Stimulated activated CD4-positive, alpha-beta T cell treated with anti-CD3 and anti-CD28 coated beads, Interleukin-2, amount 100 ng/mL, for 24 hours (primary cell): Measurements from ENCODE around the gene RNU1-1.
"Not testable (repeated sequence)": the region's sequence is repeated elsewhere in the genome, so short reads cannot be mapped to it uniquely, and the experiment has no call there.

Experiments
- DNase-seq, 2 donors: peaks; one replicate each; pipeline ENCODE4 v3.0.0-alpha.2; 2020

The RNU1-1 gene

DNA sequence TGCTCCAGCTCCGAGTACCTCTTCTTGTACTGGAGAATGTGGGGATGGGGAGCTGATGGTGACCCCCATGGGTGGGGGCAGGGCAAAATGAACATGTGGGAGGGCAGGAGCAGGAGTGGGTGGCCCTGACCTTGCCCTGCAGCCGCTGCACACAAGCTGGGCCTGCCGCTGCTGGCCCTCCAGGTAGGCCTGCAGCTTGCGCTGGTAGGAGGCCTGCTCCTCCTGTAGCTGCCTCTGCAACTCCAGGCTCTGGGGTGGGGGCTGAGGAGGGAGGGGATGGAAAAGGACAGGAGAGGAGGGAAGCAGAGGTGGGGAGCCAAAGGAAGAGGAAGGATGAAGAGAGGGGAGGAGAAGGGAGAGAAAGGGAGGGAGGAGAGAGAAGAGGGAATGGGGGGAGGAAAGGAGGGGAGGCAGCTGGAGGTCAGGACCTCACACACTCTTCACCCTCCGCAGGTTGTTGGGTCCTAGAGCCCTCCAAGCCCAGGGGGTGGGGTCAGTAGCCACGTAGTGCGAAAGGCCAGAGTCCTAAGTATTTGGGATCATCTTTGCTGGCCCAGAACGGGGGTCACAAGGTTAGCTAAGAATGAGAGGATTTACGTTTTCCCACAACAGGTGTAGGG lies 22.9 kb downstream of the RNU1-1 start:
- DNase-seq: no peak

- DNase-seq: not testable (repeated sequence)
Observed at GRCh38 chr1:16489195-16489880, 24.7 kb downstream of the RNU1-1 start.

GRCh38 chr1:16487011-16487410 lies 27.1 kb downstream of the RNU1-1 start:
- not testable (repeated sequence) for DNase-seq

DNA sequence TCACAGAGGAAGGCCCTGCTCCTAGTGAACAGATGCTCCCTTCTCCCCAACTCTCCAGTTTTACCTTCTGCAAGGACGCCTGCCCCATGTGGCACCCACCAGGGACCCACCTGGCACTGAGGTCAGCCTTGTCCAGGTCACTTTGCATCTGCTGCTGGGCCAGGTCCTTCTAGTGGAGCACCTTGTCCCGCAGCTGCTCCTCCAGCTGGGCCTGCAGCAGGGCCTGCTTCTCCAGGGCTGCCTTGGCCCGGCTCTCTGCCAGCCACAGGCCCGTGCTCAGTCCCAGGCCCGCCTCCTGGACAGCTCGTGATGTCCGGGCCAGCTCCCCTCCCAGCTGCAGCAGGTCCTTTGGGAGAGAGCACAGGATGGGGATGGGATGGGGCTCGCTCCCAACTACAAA lies 27.8 kb downstream of the RNU1-1 start:
- not testable (repeated sequence) for DNase-seq

GRCh38 chr1:16484931-16485330 lies 29.2 kb downstream of the RNU1-1 start:
- DNase-seq: no peak

DNA sequence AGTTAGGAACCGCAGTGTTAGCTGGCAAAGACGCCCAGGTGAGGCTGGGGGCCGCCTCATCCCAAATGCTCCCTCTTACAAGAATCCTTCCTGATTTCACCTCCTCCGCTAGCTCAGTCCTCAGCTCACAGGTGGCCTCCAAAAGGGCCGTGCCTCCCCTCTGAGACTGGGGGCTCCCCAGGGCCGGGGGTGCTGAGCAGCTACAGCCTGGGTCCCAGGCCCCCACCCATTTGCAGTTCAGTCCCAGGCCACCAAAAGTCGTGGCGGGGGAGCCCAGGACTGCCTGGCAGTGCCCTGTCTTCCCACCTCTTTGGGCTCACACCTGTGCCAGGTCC lies 29.6 kb downstream of the RNU1-1 start:
- DNase-seq: no peak

DNA sequence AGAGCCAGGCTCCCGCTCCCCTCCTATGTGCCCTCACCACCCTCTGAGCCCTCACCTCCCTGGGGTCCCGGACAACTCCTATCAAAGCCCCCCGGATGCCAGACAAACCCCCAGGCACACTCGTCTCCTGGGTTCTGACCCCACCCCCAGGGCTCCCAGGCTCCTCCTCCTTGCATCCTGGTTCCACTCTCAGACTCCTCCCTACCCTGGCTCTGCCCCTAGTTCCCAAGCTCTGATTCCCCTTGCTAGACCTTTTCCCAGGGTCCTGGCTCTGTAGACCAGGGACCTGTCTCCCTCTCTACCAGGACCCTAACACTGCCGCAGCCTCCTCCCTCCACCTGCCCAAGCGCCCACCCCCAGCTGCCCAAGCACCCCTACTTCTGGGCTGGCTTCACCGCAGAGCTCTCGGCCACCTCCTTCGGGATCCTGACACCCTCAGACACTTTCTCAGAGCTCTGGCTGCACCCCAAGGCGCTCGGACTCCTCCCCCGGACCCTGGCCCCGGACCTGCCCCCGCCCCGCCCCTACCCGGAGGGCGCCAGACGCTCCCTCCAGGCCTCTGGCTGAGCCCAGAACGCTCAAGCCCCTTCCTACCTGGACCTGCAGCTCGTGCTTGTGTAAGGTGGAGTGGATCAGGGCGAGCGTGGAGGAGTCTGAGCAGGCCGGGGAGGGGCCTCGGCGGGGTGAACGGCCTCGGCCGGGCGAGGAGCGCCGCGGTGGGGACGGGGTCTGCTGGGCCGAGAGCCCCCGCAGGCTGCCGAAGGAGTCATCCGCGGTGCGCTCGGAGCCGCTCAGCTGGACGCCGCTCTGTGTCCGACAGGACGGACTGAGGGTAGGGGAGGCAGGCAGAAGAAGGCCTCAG lies 30.2 kb downstream of the RNU1-1 start:
- not testable (repeated sequence) for DNase-seq

DNA sequence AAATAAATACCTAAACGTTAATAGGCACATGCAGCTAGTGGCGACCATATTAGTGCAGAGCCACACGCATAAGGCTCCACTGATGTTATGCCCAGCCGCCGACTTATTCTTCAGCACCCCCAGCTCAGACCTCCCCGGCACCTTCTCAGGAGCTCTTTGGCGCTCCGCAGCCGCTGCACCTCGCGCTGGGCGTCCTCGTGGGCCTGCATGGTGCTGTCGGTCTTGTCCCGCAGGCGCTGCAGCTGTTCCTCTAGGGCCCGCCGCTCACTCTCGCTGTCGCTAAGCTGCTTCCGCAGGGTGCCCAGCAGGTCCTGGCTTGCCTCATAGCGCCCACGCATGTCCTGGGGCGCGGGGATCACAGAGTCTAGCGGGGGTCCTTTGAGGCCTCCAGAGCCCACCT lies 30.9 kb downstream of the RNU1-1 start:
- not testable (repeated sequence) for DNase-seq

DNA sequence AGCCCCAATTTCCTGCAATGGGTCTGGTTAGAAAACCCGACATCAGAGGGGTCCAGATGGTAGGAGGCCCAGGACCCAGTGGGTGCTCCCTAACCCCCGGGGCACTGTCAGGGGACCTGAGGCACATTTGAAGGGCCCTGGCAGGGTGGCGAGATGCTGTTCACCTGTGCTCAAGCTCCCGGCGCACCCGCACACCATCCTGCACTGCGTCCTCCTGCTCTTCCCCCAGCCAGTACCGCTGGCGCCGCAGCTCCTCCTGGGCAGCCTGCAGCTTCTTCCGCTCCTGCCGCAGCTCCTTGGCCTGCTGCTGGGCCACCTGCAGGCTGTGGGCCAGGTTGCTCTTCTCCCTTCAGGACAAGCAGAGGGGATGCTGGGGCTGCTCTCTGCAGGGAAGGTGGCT lies 36.0 kb downstream of the RNU1-1 start:
- no peak for DNase-seq

- DNase-seq: not testable (repeated sequence)
Observed at GRCh38 chr1:16475771-16476770, 38.0 kb downstream of the RNU1-1 start.

GRCh38 chr1:16474891-16475290 lies 39.2 kb downstream of the RNU1-1 start:
- not testable (repeated sequence) for DNase-seq

DNA sequence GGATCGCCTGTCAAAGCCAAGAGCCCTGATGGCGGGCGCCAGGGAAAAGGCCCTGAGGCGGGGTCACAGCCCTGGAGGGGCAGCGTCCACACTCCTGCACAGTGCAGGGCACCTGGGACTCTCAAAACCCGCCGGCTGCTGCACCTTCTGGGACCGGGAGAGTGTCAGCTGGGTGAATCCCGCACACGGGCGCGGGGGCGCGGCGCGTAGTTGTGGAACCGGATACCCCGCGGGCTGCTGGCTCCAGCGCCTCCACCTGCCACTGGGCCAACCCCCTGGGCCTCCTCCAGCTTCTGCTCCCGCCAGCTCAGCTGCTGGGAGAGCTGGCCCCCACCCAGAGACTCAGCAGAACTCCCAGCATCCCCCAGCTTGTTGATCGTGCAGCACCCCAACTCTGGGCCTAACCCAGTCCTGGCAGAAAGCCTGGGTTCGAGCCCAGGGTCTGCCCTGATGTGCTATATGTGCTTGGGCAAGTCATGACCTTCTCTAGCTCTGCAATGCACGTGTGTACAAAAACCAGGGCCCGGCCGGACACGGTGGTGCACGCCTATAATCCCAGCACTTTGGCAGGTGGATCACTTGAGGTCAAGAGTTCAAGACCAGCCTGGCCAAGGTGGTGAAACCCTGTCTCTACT lies 39.8 kb downstream of the RNU1-1 start:
- DNase-seq: no peak

DNA sequence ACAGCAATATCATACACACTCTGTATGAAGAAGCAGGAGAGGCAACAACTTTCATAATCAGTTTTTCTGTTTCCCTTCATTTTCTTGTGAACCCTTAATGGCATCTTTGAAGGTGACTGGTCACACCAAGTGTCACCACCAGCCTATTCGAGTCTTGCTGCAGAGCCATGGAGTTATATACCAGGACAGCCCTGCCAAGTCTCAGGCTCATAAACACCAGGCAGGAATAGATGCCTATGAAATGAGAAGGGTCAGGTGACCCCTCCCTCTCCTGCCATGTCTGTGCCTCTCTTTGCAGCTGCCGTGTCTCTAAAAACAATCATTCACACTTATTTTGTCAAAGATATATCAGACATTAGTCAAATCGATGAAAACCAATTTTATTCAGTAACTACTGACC lies 45.5 kb downstream of the RNU1-1 start:
- DNase-seq: no peak

GRCh38 chr1:16464917-16465625 lies 49.0 kb downstream of the RNU1-1 start:
- no peak for DNase-seq
